Endothelial cell of umbilical vein (primary cell): ENCODE measurements around the gene SLC35F3. TPM values are rescaled to one million over a fixed set of nuclear protein-coding genes. Genes with fewer than 3 reads are reported as not detected.

Experiments used
- BruUV-seq: library from RNA; stranded (reverse); fragments of 400-500 nt; replicated peaks from 2 replicates; lab custom pipeline; 2021; lab: Mats Ljungman, UMichigan
- CTCF ChIA-PET: fragments of 300-600, 350-600 bp; sonication (Branson Sonifier 250); formaldehyde crosslinking; loops from one replicate; lab custom pipeline; 2021; ENCODE audit warnings: antibody characterized with exemption, inconsistent platforms; lab: Charles Lee
- POLR2A ChIA-PET: fragments of 300-600, 350-600 bp; sonication (Branson Sonifier 250); formaldehyde crosslinking; loops from one replicate; lab custom pipeline; 2021; ENCODE audit warnings: antibody characterized with exemption, inconsistent platforms; lab: Charles Lee
- DNase-seq: peaks from one replicate; pipeline ENCODE4 v3.0.0-alpha.2; 2011; ENCODE audit warnings: low read depth, low spot score
- FAIRE-seq: peaks from 2 replicates; lab custom pipeline; 2011; peaks lifted over from hg19 to GRCh38; lab: Jason Lieb, UNC
- H2AFZ ChIP-seq: 2 replicates; pipeline ENCODE4 v1.6.0; 2012; ENCODE audit warnings: low read depth, low read length, control low read depth, inconsistent platforms
- H3K27ac ChIP-seq: 2 replicates; pipeline ENCODE4 v1.5.1; 2011; ENCODE audit warnings: low read depth, mild to moderate bottlenecking, control low read depth, low read length, moderate library complexity; ENCODE audit not compliant: insufficient read depth
- H3K27me3 ChIP-seq, 2 experiments: 2 replicates each; pipeline versions ENCODE4 v1.6.0 to v1.6.1; 2011; ENCODE audit warnings: low read length in 2 of 2, mixed read lengths in 1 of 2; ENCODE audit not compliant: control insufficient read depth in 2 of 2, insufficient read depth in 2 of 2
- H3K36me3 ChIP-seq, 2 experiments: 2 replicates in 1 of 2; 3 replicates in 1 of 2; pipeline ENCODE4 v1.5.1; 2011; ENCODE audit warnings: low read length in 2 of 2, mild to moderate bottlenecking in 1 of 2, moderate library complexity in 1 of 2; ENCODE audit not compliant: control insufficient read depth in 2 of 2, insufficient read depth in 2 of 2; ENCODE audit errors: extremely low read depth in 1 of 2
- H3K4me1 ChIP-seq: 3 replicates; pipeline ENCODE4 v1.5.1; 2011; ENCODE audit warnings: mild to moderate bottlenecking, low read length; ENCODE audit not compliant: control insufficient read depth, insufficient read depth; ENCODE audit errors: extremely low read depth
- H3K4me2 ChIP-seq: 2 replicates; pipeline ENCODE4 v1.6.1; 2011; ENCODE audit warnings: low read length, control low read depth, mixed read lengths; ENCODE audit not compliant: insufficient read depth
- H3K4me3 ChIP-seq, 3 experiments: fragments of 200-600 bp in 1 of 3; sonication (generic), shearing (Covaris generic) in 1 of 3; replicated peaks in 1 of 3; 2 replicates each; pipeline ENCODE4 v1.5.1; 2011 to 2016; ENCODE audit warnings: control low read depth in 3 of 3, low read length in 3 of 3, mild to moderate bottlenecking in 2 of 3, inconsistent platforms in 1 of 3, low read depth in 1 of 3, moderate library complexity in 1 of 3; ENCODE audit not compliant: insufficient read depth in 1 of 3
- H3K79me2 ChIP-seq: 2 replicates; pipeline ENCODE4 v1.6.0; 2012; ENCODE audit warnings: low read length, inconsistent platforms; ENCODE audit not compliant: control insufficient read depth, insufficient read depth
- H3K9ac ChIP-seq: replicated peaks from 2 replicates; pipeline ENCODE3; 2011; ENCODE audit warnings: low read length, control low read depth; ENCODE audit not compliant: insufficient read depth; ENCODE audit errors: extremely low read depth
- H3K9me1 ChIP-seq: replicated peaks from 3 replicates; pipeline ENCODE4 v1.6.0; 2011; ENCODE audit warnings: mild to moderate bottlenecking, low read length; ENCODE audit not compliant: control insufficient read depth, insufficient read depth; ENCODE audit errors: extremely low read depth
- H3K9me3 ChIP-seq: replicated peaks from 2 replicates; pipeline ENCODE4 v1.5.1; 2012; ENCODE audit warnings: low read length, inconsistent platforms; ENCODE audit not compliant: control insufficient read depth, insufficient read depth
- H4K20me1 ChIP-seq: replicated peaks from 2 replicates; pipeline ENCODE3; 2011; ENCODE audit warnings: mild to moderate bottlenecking, low read length; ENCODE audit not compliant: control insufficient read depth, insufficient read depth; ENCODE audit errors: extremely low read depth
- EZH2 ChIP-seq: IDR thresholded peaks from 2 replicates; pipeline ENCODE4 v1.6.1; 2012; ENCODE audit warnings: borderline replicate concordance, low read depth, mild to moderate bottlenecking, moderate library complexity, low read length, inconsistent platforms; ENCODE audit not compliant: severe bottlenecking
- FOS ChIP-seq: IDR thresholded peaks from 2 replicates; pipeline ENCODE4 v1.6.1; 2011; ENCODE audit warnings: mild to moderate bottlenecking, low read length, moderate library complexity, borderline replicate concordance; ENCODE audit not compliant: insufficient read depth
- GATA2 ChIP-seq: IDR thresholded peaks from 2 replicates; pipeline ENCODE4 v1.7.0; 2011; ENCODE audit warnings: low read depth, mild to moderate bottlenecking, moderate library complexity, mixed read lengths, low read length; ENCODE audit not compliant: insufficient read length, insufficient read depth
- JUN ChIP-seq: IDR thresholded peaks from 2 replicates; pipeline ENCODE4 v1.6.1; 2011; ENCODE audit warnings: borderline replicate concordance, low read depth; ENCODE audit not compliant: insufficient read length, insufficient read depth
- POLR2A ChIP-seq: IDR thresholded peaks from 2 replicates; pipeline ENCODE4 v1.6.1; 2012; ENCODE audit warnings: low read depth, mild to moderate bottlenecking, control low read depth, low read length
- POLR2AphosphoS5 ChIP-seq: IDR thresholded peaks from 2 replicates; pipeline ENCODE4 v1.6.1; 2012; ENCODE audit warnings: low read depth, mild to moderate bottlenecking, control low read depth, low read length, moderate library complexity; ENCODE audit not compliant: insufficient read depth
- dilution Hi-C: fragments of 300-500 bp; cut with MboI; formaldehyde crosslinking; loops from one replicate; pipeline ENCODE4 v1.15.0; 2019; ENCODE audit warnings: low sequenced_read_pairs; ENCODE audit not compliant: extremely low pct_ligation_motif_present
- intact Hi-C: fragments of 100-400 bp; cut with micrococcal nuclease; formaldehyde crosslinking; loops from one replicate; pipeline ENCODE4 v1.10.0; 2022
- polyA plus RNA-seq, 4 experiments: library from polyadenylated mRNA; depleted of rRNA in 3 of 4; stranded (reverse) in 3 of 4; unstranded in 1 of 4; fragments of >200 nt; gene quantifications; 2 replicates each; pipeline versions ENCODE4 v1.2.1 to v1.2.3, GENCODE V29; 2011 to 2012; ENCODE audit warnings: missing spikeins in 1 of 4
- total RNA-seq: library from RNA; stranded (reverse); gene quantifications from 2 replicates; pipeline ENCODE4 v1.2.3, GENCODE V29; 2021
- TF ChIP-seq, protein P1 (sequence below): IDR thresholded peaks from 2 replicates; pipeline ENCODE4 v1.6.1; 2011; ENCODE audit not compliant: insufficient read depth, insufficient read length
- TF ChIP-seq, protein P2 (sequence below), 2 donors: IDR thresholded peaks; 1 replicate in 1 of 2; 2 replicates in 1 of 2; pipeline ENCODE4 v1.5.1; 2011; ENCODE audit warnings: low read length in 2 of 2, mild to moderate bottlenecking in 2 of 2, moderate library complexity in 2 of 2, control low read depth in 1 of 2, inconsistent platforms in 1 of 2, low read depth in 1 of 2; ENCODE audit not compliant: insufficient read depth in 1 of 2; ENCODE audit errors: extremely low read depth in 1 of 2

SLC35F3 gene
- total and polyA plus RNA-seq, 2 donors (not counting 3 experiments of a cell fraction or from before 2014, with no cell fraction given) = not detected

DNA sequence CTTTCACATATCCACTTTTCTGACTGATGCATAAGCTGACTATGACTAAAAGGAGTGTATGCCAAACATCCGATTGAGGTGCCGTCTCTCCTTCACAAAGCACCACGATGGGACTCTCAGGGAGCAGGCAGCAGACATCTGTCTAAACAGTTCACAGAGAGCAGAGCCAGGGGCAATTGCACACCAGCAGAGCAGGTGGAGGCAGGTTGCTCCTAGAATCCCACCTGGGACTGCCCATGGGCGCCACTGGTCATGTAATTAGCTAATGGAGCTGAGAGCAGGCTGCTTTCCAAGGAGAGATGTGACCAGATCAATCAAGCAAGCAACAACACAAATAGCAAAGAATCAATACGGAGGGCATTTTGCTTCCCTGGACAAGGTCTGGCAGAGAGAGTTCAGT, 438.3 kb downstream of the SLC35F3 start:
- H4K20me1 ChIP-seq = no peaks in the 10 kb centered on the region
- no TSS peak for BruUV-seq
- no peak overlapping the region for H2AFZ ChIP-seq
- DNase-seq (no peak), FAIRE-seq (no peak)
- H3K9me1 ChIP-seq = no peaks in the 10 kb centered on the region
- no peak overlapping the region for H3K4me2 ChIP-seq
- H3K9me3 ChIP-seq = no peaks in the 10 kb centered on the region
- intact Hi-C loops (no loop called here), dilution Hi-C loops (no loop called here)
- no peaks in the 10 kb centered on the region for H3K36me3 ChIP-seq
- H3K79me2 ChIP-seq = no peaks in the 10 kb centered on the region
- H3K4me3 ChIP-seq = no peak overlapping the region
- no peak overlapping the region for H3K27ac ChIP-seq
- no peak overlapping the region for H3K9ac ChIP-seq
- ChIA-PET POLR2A (no interaction called here), CTCF (interaction anchor here (0.5 to 1.3 kb wide), 2 partner anchors 15 to 887 kb away, joined by 3 to 6 read pairs; no protein-coding TSS in a partner anchor)
- H3K4me1 ChIP-seq = no peaks in the 10 kb centered on the region
- TF ChIP-seq, protein P1, sequence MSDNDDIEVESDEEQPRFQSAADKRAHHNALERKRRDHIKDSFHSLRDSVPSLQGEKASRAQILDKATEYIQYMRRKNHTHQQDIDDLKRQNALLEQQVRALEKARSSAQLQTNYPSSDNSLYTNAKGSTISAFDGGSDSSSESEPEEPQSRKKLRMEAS = no peak
- TF ChIP-seq GATA2 (no peak), FOS (no peak), EZH2 (no peak), JUN (no peak), POLR2AphosphoS5 (no peak), POLR2A (no peak)
- TF ChIP-seq, protein P2, sequence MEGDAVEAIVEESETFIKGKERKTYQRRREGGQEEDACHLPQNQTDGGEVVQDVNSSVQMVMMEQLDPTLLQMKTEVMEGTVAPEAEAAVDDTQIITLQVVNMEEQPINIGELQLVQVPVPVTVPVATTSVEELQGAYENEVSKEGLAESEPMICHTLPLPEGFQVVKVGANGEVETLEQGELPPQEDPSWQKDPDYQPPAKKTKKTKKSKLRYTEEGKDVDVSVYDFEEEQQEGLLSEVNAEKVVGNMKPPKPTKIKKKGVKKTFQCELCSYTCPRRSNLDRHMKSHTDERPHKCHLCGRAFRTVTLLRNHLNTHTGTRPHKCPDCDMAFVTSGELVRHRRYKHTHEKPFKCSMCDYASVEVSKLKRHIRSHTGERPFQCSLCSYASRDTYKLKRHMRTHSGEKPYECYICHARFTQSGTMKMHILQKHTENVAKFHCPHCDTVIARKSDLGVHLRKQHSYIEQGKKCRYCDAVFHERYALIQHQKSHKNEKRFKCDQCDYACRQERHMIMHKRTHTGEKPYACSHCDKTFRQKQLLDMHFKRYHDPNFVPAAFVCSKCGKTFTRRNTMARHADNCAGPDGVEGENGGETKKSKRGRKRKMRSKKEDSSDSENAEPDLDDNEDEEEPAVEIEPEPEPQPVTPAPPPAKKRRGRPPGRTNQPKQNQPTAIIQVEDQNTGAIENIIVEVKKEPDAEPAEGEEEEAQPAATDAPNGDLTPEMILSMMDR (IDR thresholded peaks at IDR 0.05; ENCODE audit: extremely low read depth in 1 of 2, insufficient read depth in 1 of 2, low read depth in 1 of 2, low read length in 2 of 2) = no peak
- H3K27me3 ChIP-seq = no peaks in the 10 kb centered on the region
